WI38 (cell line): ENCODE results near the gene HACD1.
"Not testable (repeated sequence)": the region's sequence is repeated elsewhere in the genome, so short reads cannot be mapped to it uniquely, and the experiment has no call there.

Experiments used
- H3K4me3 ChIP-seq: 2 replicates; pipeline ENCODE4 v1.5.1; 2011; ENCODE audit warnings: low read depth, mild to moderate bottlenecking, control low read depth, low read length
- CTCF ChIP-seq: IDR thresholded peaks from 2 replicates; pipeline ENCODE4 v1.5.1; 2012; ENCODE audit warnings: low read depth, mild to moderate bottlenecking, control low read depth, low read length

The HACD1 gene

GRCh38 chr10:17597386-17597785 lies 19.8 kb downstream of the HACD1 start:
- H3K4me3 ChIP-seq, result no peak overlapping the region
- TF ChIP-seq CTCF, result no peak

GRCh38 chr10:17590969-17591645 lies 26.1 kb downstream of the HACD1 start:
- no peak for TF ChIP-seq CTCF
- no peak overlapping the region for H3K4me3 ChIP-seq

- not testable (repeated sequence) for H3K4me3 ChIP-seq
Observed at GRCh38 chr10:17589316-17589715, 27.9 kb downstream of the HACD1 start.

GRCh38 chr10:17588420-17588819 lies 28.8 kb downstream of the HACD1 start:
- no peak for TF ChIP-seq CTCF

GRCh38 chr10:17587321-17587720 lies 29.9 kb downstream of the HACD1 start:
- not testable (repeated sequence) for H3K4me3 ChIP-seq

More at GRCh38 chr10:17588420-17588819, 28.8 kb downstream of the HACD1 start:
- no peak overlapping the region for H3K4me3 ChIP-seq

GRCh38 chr10:17586821-17587234 lies 30.3 kb downstream of the HACD1 start:
- no peak overlapping the region for H3K4me3 ChIP-seq
- TF ChIP-seq CTCF, result no peak

- H3K4me3 ChIP-seq, result no peak overlapping the region
- TF ChIP-seq CTCF, result no peak
Observed at GRCh38 chr10:17585016-17585415, 32.2 kb downstream of the HACD1 start.

- no peak overlapping the region for H3K4me3 ChIP-seq
- TF ChIP-seq CTCF, result no peak
Observed at GRCh38 chr10:17580885-17581284, 36.3 kb downstream of the HACD1 start.
